WERI-Rb-1 (cell line): ENCODE measurements around the gene TCL1A.
A peak's percentile ranks its signal among the peaks of the same experiment; 100 is the strongest.

Experiments
- DNase-seq: peaks from one replicate; pipeline ENCODE4 v3.0.0-alpha.2; 2020
- H3K27ac ChIP-seq: fragments of 250-450 bp; sonication (Bioruptor Pico); 2 replicates; pipeline ENCODE4 v1.5.1; 2020; ENCODE audit warnings: mild to moderate bottlenecking, moderate library complexity
- H3K27me3 ChIP-seq: fragments of 250-450 bp; sonication (Bioruptor Pico); 2 replicates; pipeline ENCODE4 v1.5.1; 2021; ENCODE audit warnings: mild to moderate bottlenecking, low read depth, moderate library complexity; ENCODE audit not compliant: insufficient read depth, severe bottlenecking
- H3K36me3 ChIP-seq: fragments of 250-450 bp; sonication (Bioruptor Pico); 2 replicates; pipeline ENCODE4 v1.5.1; 2020; ENCODE audit warnings: mild to moderate bottlenecking, moderate library complexity
- H3K4me3 ChIP-seq: 2 replicates; pipeline ENCODE4 v1.5.1; 2011; ENCODE audit warnings: low read depth, mild to moderate bottlenecking, control low read depth, low read length
- H3K9me3 ChIP-seq: fragments of 250-450 bp; sonication (Bioruptor Pico); 2 replicates; pipeline ENCODE4 v1.5.1; 2021; ENCODE audit warnings: mild to moderate bottlenecking, moderate library complexity; ENCODE audit not compliant: severe bottlenecking
- TF ChIP-seq, protein P1 (sequence below): IDR thresholded peaks from 2 replicates; pipeline ENCODE4 v1.5.1; 2011; ENCODE audit warnings: low read depth, mild to moderate bottlenecking, control low read depth, inconsistent platforms, low read length

Gene TCL1A

DNA sequence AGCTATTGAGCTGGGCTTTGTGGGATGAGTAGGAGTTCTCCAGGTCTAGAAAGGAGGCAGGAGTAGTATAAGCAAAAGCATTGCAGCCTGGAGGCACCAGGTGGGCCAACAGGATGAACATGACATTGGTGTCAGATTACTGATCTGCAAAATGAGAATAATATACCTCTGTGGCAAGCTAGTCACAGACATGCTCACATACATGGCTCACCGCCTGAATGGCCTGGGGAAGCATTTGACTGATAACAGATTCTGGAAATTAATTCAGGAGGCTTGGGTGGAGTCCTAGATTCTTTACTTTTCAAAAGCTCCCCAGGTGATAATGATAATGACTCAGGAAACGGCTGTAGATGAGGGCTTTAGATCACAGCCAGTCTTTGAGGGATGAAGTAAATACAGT, 27.0 kb downstream of the TCL1A start:
- Histone ChIP-seq H3K27ac (no peak overlapping the region), H3K36me3 (no peaks in the 10 kb centered on the region), H3K4me3 (no peak overlapping the region), H3K27me3 (no peaks in the 10 kb centered on the region), H3K9me3 (no peaks in the 10 kb centered on the region)
- DNase-seq, result no peak
- TF ChIP-seq, protein P1, sequence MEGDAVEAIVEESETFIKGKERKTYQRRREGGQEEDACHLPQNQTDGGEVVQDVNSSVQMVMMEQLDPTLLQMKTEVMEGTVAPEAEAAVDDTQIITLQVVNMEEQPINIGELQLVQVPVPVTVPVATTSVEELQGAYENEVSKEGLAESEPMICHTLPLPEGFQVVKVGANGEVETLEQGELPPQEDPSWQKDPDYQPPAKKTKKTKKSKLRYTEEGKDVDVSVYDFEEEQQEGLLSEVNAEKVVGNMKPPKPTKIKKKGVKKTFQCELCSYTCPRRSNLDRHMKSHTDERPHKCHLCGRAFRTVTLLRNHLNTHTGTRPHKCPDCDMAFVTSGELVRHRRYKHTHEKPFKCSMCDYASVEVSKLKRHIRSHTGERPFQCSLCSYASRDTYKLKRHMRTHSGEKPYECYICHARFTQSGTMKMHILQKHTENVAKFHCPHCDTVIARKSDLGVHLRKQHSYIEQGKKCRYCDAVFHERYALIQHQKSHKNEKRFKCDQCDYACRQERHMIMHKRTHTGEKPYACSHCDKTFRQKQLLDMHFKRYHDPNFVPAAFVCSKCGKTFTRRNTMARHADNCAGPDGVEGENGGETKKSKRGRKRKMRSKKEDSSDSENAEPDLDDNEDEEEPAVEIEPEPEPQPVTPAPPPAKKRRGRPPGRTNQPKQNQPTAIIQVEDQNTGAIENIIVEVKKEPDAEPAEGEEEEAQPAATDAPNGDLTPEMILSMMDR, result no peak

DNA sequence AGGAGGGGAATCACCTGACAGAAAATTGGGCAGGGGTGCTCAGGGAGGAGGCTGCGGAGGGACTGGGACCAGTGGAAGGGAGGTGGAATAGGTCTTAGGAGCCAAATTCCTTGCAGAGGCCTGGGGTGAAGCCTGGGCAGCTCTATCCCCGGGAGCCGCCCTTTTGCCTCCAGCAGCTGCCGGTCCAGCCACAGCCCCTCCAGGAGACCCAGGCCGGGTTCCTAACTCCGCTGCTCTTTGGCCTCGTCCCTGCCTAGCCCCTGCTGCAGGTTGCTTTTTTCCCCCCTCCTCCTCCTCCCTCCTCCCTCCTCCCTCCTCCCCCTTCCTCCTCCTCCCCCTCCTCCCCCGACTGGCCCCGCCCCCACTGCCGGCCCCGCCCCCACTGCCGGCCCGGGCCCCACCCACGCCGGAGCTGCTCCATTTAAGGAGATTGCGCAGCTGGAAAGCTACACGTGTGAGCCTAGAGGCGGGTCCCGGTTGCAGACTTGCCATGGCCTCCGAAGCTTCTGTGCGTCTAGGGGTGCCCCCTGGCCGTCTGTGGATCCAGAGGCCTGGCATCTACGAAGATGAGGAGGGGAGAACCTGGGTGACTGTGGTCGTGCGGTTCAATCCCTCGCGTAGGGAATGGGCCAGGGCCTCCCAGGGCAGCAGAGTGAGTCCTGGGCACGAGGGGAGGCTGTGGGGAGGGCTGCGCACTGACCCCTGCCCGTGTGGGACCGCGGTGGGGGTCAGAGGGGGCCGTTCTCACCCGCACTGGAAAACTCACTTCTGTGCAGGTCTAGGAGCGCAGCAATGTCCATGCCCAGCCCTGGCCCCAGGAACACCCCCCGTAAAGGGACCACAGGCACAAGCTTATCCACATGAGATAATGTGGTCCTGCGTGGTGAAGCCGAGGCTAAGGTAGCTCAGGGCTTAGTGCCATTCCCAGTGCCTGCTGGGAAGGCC, 27.7 kb downstream of the TCL1A start, which contains the start of gene TCL1B:
Gene TCL1B (plus strand): TSS at position 449 of the 945 bp plus-strand sequence. CDS start 42 bp downstream, at position 491.
- TF ChIP-seq, protein P1, result no peak
- DNase-seq, result no peak
- no peaks in the 10 kb centered on the region for H3K36me3 ChIP-seq
- no peak within 1 kb of the TSS for H3K4me3 ChIP-seq
- no peak within 1 kb of the TSS for H3K27ac ChIP-seq
- no peaks in the 10 kb centered on the region for H3K27me3 ChIP-seq
- H3K9me3 ChIP-seq, result no peaks in the 10 kb centered on the region

DNA sequence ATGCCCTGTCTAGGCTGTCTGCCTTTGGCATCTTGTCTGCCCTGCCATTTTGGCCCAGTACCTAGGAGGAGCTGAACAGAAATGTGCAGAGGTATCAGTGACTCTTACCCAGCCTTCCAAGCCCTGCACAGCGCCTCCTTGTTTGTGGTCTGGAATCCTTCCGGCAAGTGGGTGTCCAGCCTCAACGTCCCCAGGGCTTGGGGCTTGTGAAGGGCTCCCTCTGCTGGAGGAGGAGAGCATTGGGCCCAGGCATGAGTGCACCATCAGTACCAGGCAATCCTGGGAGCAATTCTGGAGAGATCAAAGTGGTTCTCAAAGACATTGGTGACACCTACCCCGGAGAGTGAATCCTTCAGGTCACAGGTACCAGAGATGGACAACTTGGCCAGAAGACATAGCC, 30.1 kb downstream of the TCL1A start:
- no peak overlapping the region for H3K27ac ChIP-seq
- no peak overlapping the region for H3K4me3 ChIP-seq
- no peaks in the 10 kb centered on the region for H3K9me3 ChIP-seq
- no peak for DNase-seq
- TF ChIP-seq, protein P1, result peak; percentile 66
- H3K27me3 ChIP-seq, result no peaks in the 10 kb centered on the region
- no peaks in the 10 kb centered on the region for H3K36me3 ChIP-seq

DNA sequence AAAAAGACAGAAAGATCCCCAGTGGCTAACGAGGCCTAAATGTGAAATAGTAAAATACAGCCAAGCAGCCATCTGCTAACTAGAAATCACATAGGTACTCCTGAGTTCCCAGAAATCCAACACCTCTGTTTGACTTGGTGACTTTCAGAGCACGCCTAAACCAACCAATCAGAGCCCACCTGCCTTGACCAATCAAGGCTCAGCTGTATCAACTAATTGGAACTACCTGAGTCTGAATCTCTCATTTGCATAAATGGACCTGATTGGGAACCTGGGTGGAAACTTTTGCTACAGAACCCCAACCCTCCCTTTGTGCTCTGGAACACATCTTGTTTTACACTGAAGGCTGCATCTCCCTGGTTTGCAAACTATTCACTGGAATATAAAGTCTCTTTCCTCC, 32.8 kb downstream of the TCL1A start:
- no peaks in the 10 kb centered on the region for H3K27me3 ChIP-seq
- no peak overlapping the region for H3K4me3 ChIP-seq
- TF ChIP-seq, protein P1, result no peak
- H3K27ac ChIP-seq, result no peak overlapping the region
- no peaks in the 10 kb centered on the region for H3K36me3 ChIP-seq
- peaks cover 7% of the 10 kb centered on the region for H3K9me3 ChIP-seq
- DNase-seq, result no peak

DNA sequence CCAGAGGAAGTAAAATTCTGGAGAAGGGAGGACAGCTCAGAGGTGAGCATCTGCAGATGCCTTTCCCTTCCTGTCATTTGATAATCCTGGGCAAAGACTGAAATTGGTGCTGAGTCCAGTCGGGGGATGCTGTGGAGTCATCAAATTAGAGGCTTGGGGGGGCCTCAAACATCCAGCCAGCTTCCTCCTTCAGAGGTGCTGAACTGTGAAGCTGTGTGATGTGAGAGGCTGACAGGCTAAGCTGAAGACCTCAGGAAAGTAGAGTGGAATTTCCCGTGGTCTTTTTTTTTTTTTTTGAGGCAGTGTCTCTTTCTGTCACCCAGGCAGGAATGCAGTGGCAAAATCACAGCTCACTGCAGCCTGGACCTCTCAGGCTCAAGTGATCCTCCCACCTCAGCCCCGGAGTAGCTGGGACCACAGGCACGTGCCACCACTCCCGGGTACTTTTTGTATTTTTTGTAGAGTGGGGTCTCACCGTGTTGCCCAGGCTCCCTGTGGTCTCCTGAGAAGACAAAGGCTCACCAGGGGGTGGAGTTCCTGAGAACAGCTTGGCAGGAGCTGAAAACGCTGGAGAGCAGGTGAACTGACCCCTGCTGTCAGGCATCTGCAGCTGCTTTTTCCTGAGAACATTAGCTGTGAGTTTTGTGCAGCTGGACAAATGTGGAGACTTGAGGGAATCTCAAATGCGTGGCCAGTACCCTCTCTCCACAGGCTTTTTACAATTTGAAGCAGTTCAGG, 33.8 kb downstream of the TCL1A start:
- H3K4me3 ChIP-seq, result no peak overlapping the region
- H3K27ac ChIP-seq, result no peak overlapping the region
- peak; percentile 55 for DNase-seq
- peaks cover 9% of the 10 kb centered on the region for H3K9me3 ChIP-seq
- H3K27me3 ChIP-seq, result no peaks in the 10 kb centered on the region
- TF ChIP-seq, protein P1, result peak; percentile 66
- no peaks in the 10 kb centered on the region for H3K36me3 ChIP-seq
